Gastrocnemius medialis (tissue), 4 donors: Measurements from ENCODE around the gene DCTN2. TPM values are rescaled to one million over a fixed set of nuclear protein-coding genes. Genes with fewer than 3 reads are reported as not detected.

Experiments
- ATAC-seq, 2 donors: fragments of 150-250 bp; one replicate each; pipeline ENCODE4 v1.9.1; 2016
- DNase-seq, 2 donors: peaks; one replicate each; pipeline ENCODE4 v3.0.0-alpha.2; 2019
- H3K27ac ChIP-seq, 4 donors: fragments of 200-600 bp; sonication (generic); 1 replicate in 1 of 4; 2 replicates in 3 of 4; pipeline ENCODE4 v1.5.1; 2016 to 2018; ENCODE audit warnings: mild to moderate bottlenecking in 2 of 4, moderate library complexity in 1 of 4
- H3K27me3 ChIP-seq, 3 donors: fragments of 200-600 bp; sonication (generic) in 2 of 3; 1 replicate in 1 of 3; 2 replicates in 2 of 3; pipeline versions ENCODE4 v1.5.1 to v1.6.0; 2016 to 2019; ENCODE audit warnings: mild to moderate bottlenecking in 1 of 3, moderate library complexity in 1 of 3
- H3K36me3 ChIP-seq, 2 donors: fragments of 200-600 bp; sonication (generic) in 1 of 2; one replicate each; pipeline ENCODE4 v1.5.1; 2017 to 2018
- H3K4me1 ChIP-seq, 2 donors: fragments of 200-600 bp; sonication (generic) in 1 of 2; one replicate each; pipeline ENCODE4 v1.5.1; 2016 to 2017; ENCODE audit warnings: mild to moderate bottlenecking in 2 of 2
- H3K4me3 ChIP-seq, 4 donors: fragments of 200-600 bp; sonication (generic) in 3 of 4; 1 replicate in 1 of 4; 2 replicates in 3 of 4; pipeline ENCODE4 v1.5.1; 2016 to 2019; ENCODE audit warnings: mild to moderate bottlenecking in 2 of 4
- H3K9me3 ChIP-seq, 3 donors: fragments of 200-600 bp; sonication (generic) in 2 of 3; 1 replicate in 1 of 3; 2 replicates in 2 of 3; pipeline ENCODE4 v1.5.1; 2016 to 2019
- POLR2A ChIP-seq, 2 donors: fragments of 450-650 bp; IDR thresholded peaks; one replicate each; pipeline ENCODE4 v1.6.1; 2017; ENCODE audit warnings: antibody characterized with exemption in 2 of 2, mild to moderate bottlenecking in 2 of 2, moderate library complexity in 2 of 2
- in situ Hi-C, 4 donors: fragments of 200-750 bp; cut with MboI; loops; one replicate each; pipeline versions ENCODE4 v1.15.0 to v1.8.0; 2017; ENCODE audit warnings: low sequenced_read_pairs in 4 of 4
- intact Hi-C: fragments of 100-400 bp; cut with DNase I; formaldehyde crosslinking; loops from one replicate; pipeline ENCODE4 v1.15.1; 2023; ENCODE audit warnings: low total_unique reads
- total RNA-seq, 4 donors: library from RNA; depleted of rRNA; stranded (reverse); fragments of >200 nt; gene quantifications; one replicate each; pipeline versions ENCODE4 v1.1.0 to v1.2.3, GENCODE V29; 2016
- TF ChIP-seq, protein P1 (sequence below), 5 experiments: fragments of 450-650 bp in 3 of 5; fragments of 200-600 bp in 2 of 5; sonication (generic) in 2 of 5; IDR thresholded peaks in 4 of 5; conservative IDR thresholded peaks in 1 of 5; 1 replicate in 4 of 5; 2 replicates in 1 of 5; pipeline ENCODE4 v1.5.1; 2016 to 2019; ENCODE audit warnings: antibody characterized with exemption in 5 of 5, mild to moderate bottlenecking in 3 of 5, moderate library complexity in 3 of 5

DCTN2 gene
- total RNA-seq, 4 donors from 2014 or later = 147 to 265 (median 177) TPM

DNA sequence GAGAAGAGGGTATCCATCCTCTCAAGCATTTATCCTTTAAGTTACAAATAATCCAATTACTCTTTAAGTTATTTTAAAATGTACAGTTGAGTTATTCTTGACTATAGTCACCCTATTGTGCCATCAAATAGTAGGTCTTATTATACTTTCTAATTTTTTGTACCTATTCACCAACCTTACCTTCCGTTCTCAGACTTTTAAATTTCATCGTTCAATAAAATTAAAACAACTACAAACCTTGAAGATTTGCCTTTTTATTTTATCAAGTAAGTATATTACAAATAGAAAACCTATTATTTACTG, 972 bp upstream of the DCTN2 start:
- TF ChIP-seq, protein P1, sequence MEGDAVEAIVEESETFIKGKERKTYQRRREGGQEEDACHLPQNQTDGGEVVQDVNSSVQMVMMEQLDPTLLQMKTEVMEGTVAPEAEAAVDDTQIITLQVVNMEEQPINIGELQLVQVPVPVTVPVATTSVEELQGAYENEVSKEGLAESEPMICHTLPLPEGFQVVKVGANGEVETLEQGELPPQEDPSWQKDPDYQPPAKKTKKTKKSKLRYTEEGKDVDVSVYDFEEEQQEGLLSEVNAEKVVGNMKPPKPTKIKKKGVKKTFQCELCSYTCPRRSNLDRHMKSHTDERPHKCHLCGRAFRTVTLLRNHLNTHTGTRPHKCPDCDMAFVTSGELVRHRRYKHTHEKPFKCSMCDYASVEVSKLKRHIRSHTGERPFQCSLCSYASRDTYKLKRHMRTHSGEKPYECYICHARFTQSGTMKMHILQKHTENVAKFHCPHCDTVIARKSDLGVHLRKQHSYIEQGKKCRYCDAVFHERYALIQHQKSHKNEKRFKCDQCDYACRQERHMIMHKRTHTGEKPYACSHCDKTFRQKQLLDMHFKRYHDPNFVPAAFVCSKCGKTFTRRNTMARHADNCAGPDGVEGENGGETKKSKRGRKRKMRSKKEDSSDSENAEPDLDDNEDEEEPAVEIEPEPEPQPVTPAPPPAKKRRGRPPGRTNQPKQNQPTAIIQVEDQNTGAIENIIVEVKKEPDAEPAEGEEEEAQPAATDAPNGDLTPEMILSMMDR (IDR thresholded peaks at IDR 0.05 in 4 of 5, conservative IDR thresholded peaks at IDR 0.05 in 1 of 5) = no peak
- TF ChIP-seq POLR2A (IDR thresholded peaks at IDR 0.05) = no peak
- Histone ChIP-seq H3K4me1 (peaks cover 18 to 19% of the 10 kb centered on the region in 2 donors), H3K4me3 (no peak overlapping the region), H3K36me3 (no peaks in the 10 kb centered on the region), H3K27me3 (peaks cover 18 to 31% (median 21%) of the 10 kb centered on the region in 3 donors), H3K27ac (no peak overlapping the region), H3K9me3 (no peaks in the 10 kb centered on the region)
- ATAC-seq (no peak), DNase-seq (no peak)
- in situ Hi-C loops = no loop called here
- intact Hi-C loops = no loop called here

DNA sequence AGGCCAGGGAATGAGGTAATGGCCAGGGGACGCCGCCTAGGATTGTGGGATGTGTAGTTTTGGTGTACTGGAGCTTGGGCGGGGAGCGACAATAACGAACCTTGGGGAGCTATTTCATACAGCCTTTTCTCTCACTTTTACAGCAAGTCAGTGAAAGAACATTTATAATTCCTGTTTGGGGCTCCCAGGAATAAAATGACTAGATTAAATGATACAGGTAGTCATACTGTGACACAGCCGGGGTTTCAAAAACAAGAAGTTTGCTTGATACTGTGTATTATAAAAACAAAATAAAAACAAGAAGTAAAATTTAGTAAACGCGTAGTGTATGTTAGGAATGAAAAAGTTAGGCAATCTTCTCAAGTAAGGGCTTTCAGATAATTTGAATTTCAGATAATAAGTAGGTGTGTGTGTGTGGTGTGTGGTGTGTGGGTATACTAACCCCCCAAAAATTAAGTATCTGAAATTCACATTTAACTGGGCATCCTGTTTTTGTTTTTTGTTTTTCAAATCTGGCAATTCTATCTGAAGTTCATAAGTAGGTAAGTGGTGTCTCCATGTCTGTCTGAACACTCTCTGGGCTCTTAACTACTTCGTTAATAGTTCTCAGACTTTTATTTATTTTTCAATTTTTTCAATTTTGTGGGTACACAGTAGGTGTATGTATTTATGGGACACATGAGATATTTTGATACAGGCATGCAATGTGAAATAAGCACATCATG, 458 bp upstream of the DCTN2 start:
- TF ChIP-seq POLR2A (IDR thresholded peaks at IDR 0.05) = no peak
- ATAC-seq (peak in 1 of 2 donors; percentile 0), DNase-seq (no peak)
- H3K9me3 ChIP-seq = no peaks in the 10 kb centered on the region
- H3K27ac ChIP-seq = peak overlapping the region; percentile 87 to 94 (median 91)
- H3K4me1 ChIP-seq = peaks cover 18 to 19% of the 10 kb centered on the region in 2 donors
- in situ Hi-C loops (no loop called here), intact Hi-C loops (loop anchor here (2.0 kb wide), 1 partner anchor 59 kb away; the partner anchor contains the start of gene MARS1)
- H3K27me3 ChIP-seq = peaks cover 18 to 31% (median 21%) of the 10 kb centered on the region in 3 donors
- peak overlapping the region; percentile 38 to 95 (median 91) for H3K4me3 ChIP-seq
- peaks cover 0 to 4% of the 10 kb centered on the region in 2 donors for H3K36me3 ChIP-seq

DNA sequence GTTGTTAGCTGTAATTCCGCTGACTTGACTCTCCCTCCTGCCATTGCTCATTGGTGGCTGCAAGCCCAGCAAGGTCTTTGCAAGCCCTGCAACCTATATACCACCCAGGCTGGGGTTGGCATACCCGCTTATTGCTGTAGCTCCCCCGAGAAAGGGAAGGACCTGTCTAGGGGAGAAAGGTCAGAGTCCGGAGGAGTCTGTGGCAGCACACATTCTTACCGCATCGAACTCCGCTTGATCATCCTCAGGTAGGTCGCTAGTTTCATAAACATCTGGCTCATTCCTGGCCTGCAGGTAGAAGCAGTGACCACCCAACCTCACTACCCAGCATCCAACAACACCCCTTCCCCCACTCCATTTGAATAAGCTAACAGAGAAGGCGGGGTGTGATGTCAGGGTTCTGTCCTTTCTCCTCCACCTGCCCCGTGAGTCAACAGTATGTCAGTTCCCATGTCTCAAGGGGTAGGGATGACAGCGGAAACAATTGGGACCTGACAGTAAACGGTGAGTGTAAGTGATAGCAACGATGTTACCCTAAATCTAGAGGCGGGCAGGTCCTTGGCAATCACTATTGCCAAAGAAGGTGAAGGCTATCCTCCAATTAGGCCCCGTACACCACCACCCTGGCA, 1.1 kb downstream of the DCTN2 start:
- intact Hi-C loops (loop anchor here (1.0 to 2.0 kb wide), 2 partner anchors 24 to 57 kb away; partner anchors contain the start of genes MARS1 and MBD6), in situ Hi-C loops (no loop called here)
- no peaks in the 10 kb centered on the region for H3K9me3 ChIP-seq
- peaks cover 18 to 19% of the 10 kb centered on the region in 2 donors for H3K4me1 ChIP-seq
- H3K36me3 ChIP-seq = peaks cover 0 to 18% of the 10 kb centered on the region in 2 donors
- ATAC-seq = peak; percentile 38 to 45
- peak in 1 of 2 donors; percentile 75 for DNase-seq
- TF ChIP-seq, protein P1 (IDR thresholded peaks at IDR 0.05 in 4 of 5, conservative IDR thresholded peaks at IDR 0.05 in 1 of 5) = no peak
- no peak for TF ChIP-seq POLR2A (IDR thresholded peaks at IDR 0.05)
- H3K27me3 ChIP-seq = peaks cover 17 to 26% (median 21%) of the 10 kb centered on the region in 3 donors
- H3K27ac ChIP-seq = peak overlapping the region; percentile 87 to 94 (median 91)
- peak overlapping the region; percentile 76 to 95 (median 91) for H3K4me3 ChIP-seq

DNA sequence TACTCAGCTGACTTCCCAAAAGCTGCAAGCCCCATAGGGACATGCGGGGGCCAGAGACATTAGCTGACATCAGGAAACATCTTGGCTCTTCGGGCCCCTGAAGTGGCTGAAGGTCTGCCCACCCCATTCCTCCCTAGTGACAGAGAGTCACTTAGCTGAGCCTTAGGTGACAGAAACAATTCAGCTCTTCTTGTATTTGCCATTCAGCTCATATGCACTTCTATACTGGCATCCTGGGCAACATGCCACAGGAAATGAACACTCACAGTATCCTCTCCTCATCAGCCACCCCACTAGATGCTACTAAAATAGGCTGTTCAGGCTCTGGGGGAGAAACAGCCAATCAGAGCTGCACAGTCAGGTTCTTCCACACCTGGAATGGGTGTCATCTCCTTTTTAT, 3.4 kb downstream of the DCTN2 start:
- no peak for DNase-seq
- no peak overlapping the region for H3K4me3 ChIP-seq
- TF ChIP-seq, protein P1 (IDR thresholded peaks at IDR 0.05 in 4 of 5, conservative IDR thresholded peaks at IDR 0.05 in 1 of 5) = no peak
- TF ChIP-seq POLR2A (IDR thresholded peaks at IDR 0.05) = no peak

DNA sequence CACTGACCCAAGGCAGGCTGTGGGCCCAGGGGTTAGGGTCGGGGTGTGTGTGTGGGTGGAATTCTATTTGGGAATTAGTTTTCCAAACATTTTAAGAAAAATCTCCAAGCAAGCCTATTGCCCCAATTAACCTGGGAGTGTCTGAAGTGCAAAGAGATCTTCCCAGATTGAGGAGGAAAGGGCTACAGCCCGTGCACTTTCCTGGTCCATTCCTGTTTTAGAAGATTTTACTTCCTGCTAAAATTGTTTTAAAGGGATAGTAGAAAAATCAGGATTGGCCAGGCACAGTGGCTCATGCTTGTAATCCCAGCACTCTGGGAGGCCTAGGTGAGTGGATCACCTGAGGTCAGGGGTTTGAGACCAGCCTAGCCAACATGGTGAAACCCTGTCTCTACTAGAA, 5.3 kb downstream of the DCTN2 start:
- H3K27ac ChIP-seq = no peak overlapping the region

More for the DNA sequence above, 3.4 kb downstream of the DCTN2 start:
- H3K27me3 ChIP-seq = peaks cover 0 to 5% (median 4%) of the 10 kb centered on the region in 3 donors
- no peaks in the 10 kb centered on the region for H3K9me3 ChIP-seq
- no peak for ATAC-seq
- in situ Hi-C loops (no loop called here), intact Hi-C loops (no loop called here)
- H3K4me1 ChIP-seq = peaks cover 15 to 19% of the 10 kb centered on the region in 2 donors
- H3K27ac ChIP-seq = peak overlapping the region in 1 of 4 donors; percentile 8
- peaks cover 0 to 37% of the 10 kb centered on the region in 2 donors for H3K36me3 ChIP-seq

More for the DNA sequence above, 5.3 kb downstream of the DCTN2 start:
- H3K27me3 ChIP-seq = no peaks in the 10 kb centered on the region
- H3K36me3 ChIP-seq = peaks cover 0 to 47% of the 10 kb centered on the region in 2 donors
- ATAC-seq (no peak), DNase-seq (no peak)
- intact Hi-C loops (no loop called here), in situ Hi-C loops (no loop called here)
- H3K9me3 ChIP-seq = no peaks in the 10 kb centered on the region
- TF ChIP-seq, protein P1 (IDR thresholded peaks at IDR 0.05 in 4 of 5, conservative IDR thresholded peaks at IDR 0.05 in 1 of 5) = no peak
- no peak for TF ChIP-seq POLR2A (IDR thresholded peaks at IDR 0.05)
- H3K4me1 ChIP-seq = peaks cover 15 to 16% of the 10 kb centered on the region in 2 donors
- H3K4me3 ChIP-seq = no peak overlapping the region
